Kidney capillary endothelial cell (primary cell): ENCODE results near the gene BCDIN3D.

Experiments
- DNase-seq: peaks from one replicate; pipeline ENCODE4 v3.0.0-alpha.2; 2018; ENCODE audit warnings: low spot score

Gene BCDIN3D

GRCh38 chr12:49819786-49820185, 23.1 kb downstream of the BCDIN3D start:
- DNase-seq: no peak

- DNase-seq: no peak
Observed at GRCh38 chr12:49818241-49818895, 24.5 kb downstream of the BCDIN3D start.

GRCh38 chr12:49813131-49813530, 29.8 kb downstream of the BCDIN3D start:
- DNase-seq: no peak

- no peak for DNase-seq
Observed at GRCh38 chr12:49811961-49812401, 30.9 kb downstream of the BCDIN3D start.

GRCh38 chr12:49811136-49811535, 31.8 kb downstream of the BCDIN3D start:
- no peak for DNase-seq

GRCh38 chr12:49809906-49810389, 33.0 kb downstream of the BCDIN3D start:
- DNase-seq: no peak

- DNase-seq: no peak
Observed at GRCh38 chr12:49809381-49809905, 33.5 kb downstream of the BCDIN3D start.

GRCh38 chr12:49808686-49809380, 34.1 kb downstream of the BCDIN3D start:
- peak; percentile 24 for DNase-seq

- no peak for DNase-seq
Observed at GRCh38 chr12:49807991-49808580, 34.8 kb downstream of the BCDIN3D start.

- DNase-seq: no peak
Observed at GRCh38 chr12:49806877-49807276, 36.0 kb downstream of the BCDIN3D start.

- DNase-seq: no peak
Observed at GRCh38 chr12:49806321-49806813, 36.5 kb downstream of the BCDIN3D start.

- no peak for DNase-seq
Observed at GRCh38 chr12:49805409-49805808, 37.5 kb downstream of the BCDIN3D start.

- no peak for DNase-seq
Observed at GRCh38 chr12:49804821-49805220, 38.1 kb downstream of the BCDIN3D start.

GRCh38 chr12:49803693-49804450, 39.0 kb downstream of the BCDIN3D start:
- no peak for DNase-seq

- DNase-seq: no peak
Observed at GRCh38 chr12:49801141-49802063, 41.5 kb downstream of the BCDIN3D start.

GRCh38 chr12:49800421-49801140, 42.3 kb downstream of the BCDIN3D start:
- no peak for DNase-seq

- DNase-seq: no peak
Observed at GRCh38 chr12:49798934-49799333, 44.0 kb downstream of the BCDIN3D start.

- no peak for DNase-seq
Observed at GRCh38 chr12:49798248-49798647, 44.7 kb downstream of the BCDIN3D start.

GRCh38 chr12:49797449-49797776, 45.5 kb downstream of the BCDIN3D start:
- DNase-seq: no peak
